Brain microvascular endothelial cell (primary cell): ENCODE measurements around the gene NELL2.

Source experiments
- DNase-seq: peaks from one replicate; pipeline ENCODE4 v3.0.0-alpha.2; 2020
- H3K27ac ChIP-seq: fragments of 250-450 bp; sonication (Bioruptor Pico); 2 replicates; pipeline ENCODE4 v1.5.1; 2020; ENCODE audit warnings: mild to moderate bottlenecking, moderate library complexity
- H3K27me3 ChIP-seq: fragments of 250-450 bp; sonication (Bioruptor Pico); replicated peaks from 2 replicates; pipeline ENCODE4 v1.5.1; 2020; ENCODE audit warnings: mild to moderate bottlenecking
- H3K36me3 ChIP-seq: fragments of 250-450 bp; sonication (Bioruptor Pico); replicated peaks from 2 replicates; pipeline ENCODE4 v1.5.1; 2020; ENCODE audit warnings: mild to moderate bottlenecking
- H3K4me3 ChIP-seq: 2 replicates; pipeline ENCODE4 v1.5.1; 2011; ENCODE audit warnings: low read depth, mild to moderate bottlenecking, control low read depth, low read length, moderate library complexity
- in situ Hi-C: cut with HindIII; loops from 2 replicates; pipeline ENCODE4 v1.10.0; 2017; ENCODE audit warnings: low sequenced_read_pairs, low pct_ligation_motif_present
- TF ChIP-seq, protein P1 (sequence below): IDR thresholded peaks from 2 replicates; pipeline ENCODE4 v1.5.1; 2011; ENCODE audit warnings: low read depth, mild to moderate bottlenecking, moderate library complexity, low read length, control low read depth, inconsistent platforms; ENCODE audit errors: missing control alignments

The NELL2 gene

DNA sequence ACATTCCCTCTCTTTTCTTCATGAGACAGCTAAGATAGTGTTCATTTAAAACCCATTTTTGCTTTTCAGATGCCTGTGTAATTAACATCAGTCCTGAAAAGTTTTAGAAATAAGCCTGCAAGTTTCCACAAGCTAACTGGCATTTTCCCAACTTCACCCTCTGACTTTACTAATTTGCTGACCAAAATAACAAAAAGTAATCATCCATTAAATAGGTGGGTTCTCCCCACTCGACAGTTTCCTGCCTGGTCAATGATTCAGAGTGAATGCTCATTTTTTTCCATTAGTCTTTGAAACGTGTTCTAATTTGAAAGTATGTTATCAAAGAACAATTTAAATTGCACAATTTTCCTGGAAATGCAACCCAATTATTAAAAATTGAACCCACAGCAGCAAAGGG lies 23.6 kb downstream of the NELL2 start:
- H3K27ac ChIP-seq: no peak overlapping the region
- no peak overlapping the region for H3K4me3 ChIP-seq

DNA sequence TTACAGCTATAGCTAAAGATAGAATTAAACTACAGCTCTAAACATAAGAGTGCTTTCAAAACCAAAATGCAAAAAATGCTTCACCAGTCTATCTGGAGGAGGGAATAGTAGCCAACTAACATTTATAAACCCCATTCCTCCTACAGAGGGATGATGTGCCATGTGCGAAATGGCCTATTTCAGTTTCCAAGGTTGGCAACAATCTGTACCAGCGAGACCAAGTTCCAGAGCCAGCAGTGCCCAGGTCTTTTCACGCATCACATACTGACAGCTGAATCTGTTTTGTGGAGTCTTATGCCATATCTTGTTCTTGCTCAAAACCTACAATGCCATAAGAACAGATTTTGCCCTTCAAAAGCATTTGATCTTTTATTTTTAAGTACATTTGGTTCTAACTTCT lies 24.5 kb downstream of the NELL2 start:
- in situ Hi-C loops: no loop called here
- H3K27me3 ChIP-seq: no peaks in the 10 kb centered on the region
- no peak overlapping the region for H3K4me3 ChIP-seq
- no peak overlapping the region for H3K27ac ChIP-seq
- DNase-seq: no peak
- TF ChIP-seq, protein P1, sequence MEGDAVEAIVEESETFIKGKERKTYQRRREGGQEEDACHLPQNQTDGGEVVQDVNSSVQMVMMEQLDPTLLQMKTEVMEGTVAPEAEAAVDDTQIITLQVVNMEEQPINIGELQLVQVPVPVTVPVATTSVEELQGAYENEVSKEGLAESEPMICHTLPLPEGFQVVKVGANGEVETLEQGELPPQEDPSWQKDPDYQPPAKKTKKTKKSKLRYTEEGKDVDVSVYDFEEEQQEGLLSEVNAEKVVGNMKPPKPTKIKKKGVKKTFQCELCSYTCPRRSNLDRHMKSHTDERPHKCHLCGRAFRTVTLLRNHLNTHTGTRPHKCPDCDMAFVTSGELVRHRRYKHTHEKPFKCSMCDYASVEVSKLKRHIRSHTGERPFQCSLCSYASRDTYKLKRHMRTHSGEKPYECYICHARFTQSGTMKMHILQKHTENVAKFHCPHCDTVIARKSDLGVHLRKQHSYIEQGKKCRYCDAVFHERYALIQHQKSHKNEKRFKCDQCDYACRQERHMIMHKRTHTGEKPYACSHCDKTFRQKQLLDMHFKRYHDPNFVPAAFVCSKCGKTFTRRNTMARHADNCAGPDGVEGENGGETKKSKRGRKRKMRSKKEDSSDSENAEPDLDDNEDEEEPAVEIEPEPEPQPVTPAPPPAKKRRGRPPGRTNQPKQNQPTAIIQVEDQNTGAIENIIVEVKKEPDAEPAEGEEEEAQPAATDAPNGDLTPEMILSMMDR: no peak
- H3K36me3 ChIP-seq: no peaks in the 10 kb centered on the region

More for the DNA sequence above, 23.6 kb downstream of the NELL2 start:
- no peaks in the 10 kb centered on the region for H3K36me3 ChIP-seq
- in situ Hi-C loops: no loop called here
- DNase-seq: no peak
- TF ChIP-seq, protein P1: no peak
- no peaks in the 10 kb centered on the region for H3K27me3 ChIP-seq

DNA sequence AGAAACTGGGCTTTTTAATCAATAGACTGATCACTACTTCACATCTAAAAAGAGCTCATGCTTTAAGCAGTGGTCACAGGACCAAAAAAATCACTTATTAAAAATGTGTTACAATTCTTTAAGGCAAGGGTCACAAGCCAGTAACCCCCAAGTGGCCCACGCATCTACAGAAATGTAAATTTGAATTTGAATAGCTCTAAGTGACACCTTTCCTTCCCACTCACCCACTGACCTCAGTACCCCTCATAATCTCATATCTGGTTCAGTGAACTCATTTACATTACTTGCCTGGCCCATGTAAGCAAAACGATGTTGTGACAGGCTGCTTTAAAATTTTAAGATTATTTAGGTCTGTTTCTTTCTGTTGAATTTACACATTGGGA lies 27.4 kb downstream of the NELL2 start:
- no peak for DNase-seq
- Histone ChIP-seq H3K27me3 (no peaks in the 10 kb centered on the region), H3K4me3 (no peak overlapping the region), H3K27ac (no peak overlapping the region), H3K36me3 (no peaks in the 10 kb centered on the region)
- in situ Hi-C loops: no loop called here
- TF ChIP-seq, protein P1: no peak

DNA sequence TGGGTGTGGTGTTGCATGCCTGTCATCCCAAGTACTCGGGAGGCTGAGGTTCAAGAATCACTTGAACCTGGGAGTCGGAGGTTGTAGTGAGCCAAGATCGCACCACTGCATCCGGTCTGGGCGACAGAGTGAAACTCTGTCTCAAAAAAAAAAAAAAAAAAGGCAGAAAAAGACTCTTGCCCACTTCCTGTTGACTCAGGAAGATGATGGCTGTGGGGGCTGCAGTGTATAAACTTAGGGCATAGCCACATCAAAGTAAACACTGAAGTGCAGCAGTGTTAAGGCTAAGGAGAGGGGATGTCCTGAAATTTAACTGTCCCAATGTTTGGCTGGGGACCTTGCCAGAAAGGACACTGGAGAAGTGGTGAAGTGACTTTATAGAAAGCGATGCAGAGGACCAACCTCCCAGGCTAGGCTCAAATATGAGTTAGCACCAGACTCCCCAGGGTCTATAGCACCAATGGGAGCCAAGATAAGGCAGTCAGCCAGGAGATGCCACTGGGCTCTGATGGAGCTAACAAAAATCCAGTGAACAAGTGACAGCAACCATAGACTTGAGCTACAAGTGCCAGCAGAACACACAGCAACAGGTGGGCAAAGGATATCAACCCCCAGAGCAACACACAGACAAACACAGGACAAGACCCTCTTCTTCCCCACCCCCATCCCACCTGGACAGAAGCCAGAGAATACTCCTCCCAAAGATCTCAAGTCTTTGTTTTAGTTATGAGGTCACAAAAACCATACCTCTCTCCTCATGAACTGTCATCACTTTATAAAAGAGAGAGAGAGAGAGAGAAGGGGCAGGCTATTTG lies 28.0 kb downstream of the NELL2 start:
- Histone ChIP-seq H3K27me3 (no peaks in the 10 kb centered on the region), H3K27ac (no peak overlapping the region), H3K36me3 (no peaks in the 10 kb centered on the region), H3K4me3 (no peak overlapping the region)
- TF ChIP-seq, protein P1: no peak
- in situ Hi-C loops: no loop called here
- DNase-seq: no peak

DNA sequence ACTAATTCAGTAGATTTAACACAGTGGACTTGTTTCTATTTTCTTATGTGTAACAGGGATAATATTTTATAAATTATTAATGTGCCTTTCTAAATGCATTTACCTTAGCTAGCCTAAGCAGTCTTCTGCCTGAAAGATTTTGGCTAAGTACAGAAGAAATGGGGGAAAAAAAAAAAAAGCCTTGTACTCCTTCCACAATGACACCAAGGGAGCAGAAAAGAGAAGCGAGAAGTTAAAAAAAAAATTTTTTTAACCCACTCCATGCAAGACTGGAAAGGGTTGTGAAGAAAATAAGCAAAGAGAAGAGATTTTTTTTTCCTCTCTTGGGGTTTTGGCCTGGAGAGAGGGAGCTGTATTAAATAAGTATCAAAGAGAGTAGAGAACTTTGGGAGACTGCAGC lies 28.7 kb downstream of the NELL2 start:
- in situ Hi-C loops: no loop called here

More for the DNA sequence above, 28.7 kb downstream of the NELL2 start:
- Histone ChIP-seq H3K4me3 (no peak overlapping the region), H3K27me3 (no peaks in the 10 kb centered on the region), H3K36me3 (no peaks in the 10 kb centered on the region), H3K27ac (no peak overlapping the region)
- DNase-seq: no peak
- TF ChIP-seq, protein P1: no peak
